GM23338 (cell line): ENCODE data around the gene SENP6. TPM values are rescaled to one million over a fixed set of nuclear protein-coding genes. Genes with fewer than 3 reads are reported as not detected.

Source experiments
- ATAC-seq: fragments of 200-7000 bp; cut with Tn5 transposase; 3 replicates; pipeline ENCODE4 v1.9.1; 2020
- DNase-seq: peaks from one replicate; pipeline ENCODE4 v3.0.0-alpha.2; 2015; ENCODE audit warnings: low spot score
- H2AFZ ChIP-seq: fragments of 200-600 bp; sonication (generic); 2 replicates; pipeline ENCODE4 v1.8.0; 2016; ENCODE audit warnings: antibody characterized with exemption, mild to moderate bottlenecking, moderate library complexity
- H3F3A ChIP-seq: fragments of 200-600 bp; sonication (generic); replicated peaks from 2 replicates; pipeline ENCODE4 v1.8.0; 2017; ENCODE audit warnings: antibody characterized with exemption, mixed run types, low read depth
- H3K27ac ChIP-seq: fragments of 200-600 bp; sonication (generic); 2 replicates; pipeline ENCODE4 v1.6.1; 2016; ENCODE audit warnings: low read depth
- H3K27me3 ChIP-seq: fragments of 200-600 bp; sonication (generic); 2 replicates; pipeline ENCODE4 v1.8.0; 2016; ENCODE audit warnings: mild to moderate bottlenecking, mixed run types, moderate library complexity; ENCODE audit not compliant: insufficient read depth
- H3K36me3 ChIP-seq: fragments of 200-600 bp; sonication (generic); 2 replicates; pipeline ENCODE4 v1.8.0; 2016; ENCODE audit warnings: mild to moderate bottlenecking; ENCODE audit not compliant: insufficient read depth
- H3K4me1 ChIP-seq: fragments of 200-600 bp; sonication (generic); 2 replicates; pipeline ENCODE4 v1.8.0; 2016; ENCODE audit warnings: mild to moderate bottlenecking, moderate library complexity; ENCODE audit not compliant: insufficient read depth
- H3K4me2 ChIP-seq: fragments of 200-600 bp; sonication (generic); 2 replicates; pipeline ENCODE4 v1.7.1; 2017; ENCODE audit warnings: mixed run types
- H3K4me3 ChIP-seq: fragments of 200-600 bp; sonication (generic); 2 replicates; pipeline ENCODE4 v1.6.1; 2016; ENCODE audit warnings: mixed run types
- H3K79me2 ChIP-seq: fragments of 200-600 bp; sonication (generic); replicated peaks from 2 replicates; pipeline ENCODE4 v1.8.0; 2017; ENCODE audit warnings: mild to moderate bottlenecking; ENCODE audit not compliant: insufficient read depth
- H3K9me2 ChIP-seq: fragments of 200-600 bp; sonication (generic); 2 replicates; pipeline ENCODE4 v1.8.0; 2017; ENCODE audit not compliant: insufficient read depth
- H4K20me1 ChIP-seq: fragments of 200-600 bp; sonication (generic); replicated peaks from 2 replicates; pipeline ENCODE4 v1.8.0; 2017; ENCODE audit warnings: mild to moderate bottlenecking; ENCODE audit not compliant: insufficient read depth
- H3K27ac Mint-ChIP-seq: 2 replicates; pipeline ENCODE4 v1.8.0; 2020; ENCODE audit warnings: inconsistent platforms, mild to moderate bottlenecking, moderate library complexity, mixed read lengths
- H3K27me3 Mint-ChIP-seq: 3 replicates; pipeline ENCODE4 v1.8.0; 2022; ENCODE audit warnings: low read depth, mild to moderate bottlenecking, moderate library complexity, mixed read lengths, inconsistent platforms; ENCODE audit not compliant: insufficient read depth, poor library complexity
- H3K36me3 Mint-ChIP-seq: 3 replicates; pipeline ENCODE4 v1.8.0; 2021; ENCODE audit warnings: low read depth, mild to moderate bottlenecking, inconsistent platforms, moderate library complexity, mixed read lengths
- H3K4me1 Mint-ChIP-seq: 3 replicates; pipeline ENCODE4 v1.8.0; 2020; ENCODE audit warnings: mild to moderate bottlenecking, inconsistent platforms, mixed read lengths
- H3K4me3 Mint-ChIP-seq: 3 replicates; pipeline ENCODE4 v1.8.0; 2021; ENCODE audit warnings: moderate library complexity, mild to moderate bottlenecking, inconsistent platforms, mixed read lengths
- H3K9me3 Mint-ChIP-seq: 3 replicates; pipeline ENCODE4 v1.8.0; 2020; ENCODE audit warnings: moderate library complexity, mild to moderate bottlenecking, inconsistent platforms, mixed read lengths
- ETS1 ChIP-seq: IDR thresholded peaks from 2 replicates; pipeline ENCODE4 v1.6.1; 2016; ENCODE audit warnings: antibody characterized with exemption
- EZH2 ChIP-seq: fragments of 200-600 bp; sonication (generic); IDR thresholded peaks from one replicate; pipeline ENCODE4 v1.8.0; 2017; ENCODE audit warnings: antibody characterized with exemption, mild to moderate bottlenecking, low read depth; ENCODE audit not compliant: unreplicated experiment
- EZH2phosphoT487 ChIP-seq: fragments of 200-600 bp; sonication (generic); IDR thresholded peaks from one replicate; pipeline ENCODE4 v1.8.1; 2018; ENCODE audit warnings: antibody characterized with exemption; ENCODE audit not compliant: unreplicated experiment
- POLR2AphosphoS5 ChIP-seq: IDR thresholded peaks from 2 replicates; pipeline ENCODE4 v1.6.1; 2016; ENCODE audit warnings: antibody characterized with exemption, low read depth
- STAT1 ChIP-seq: IDR thresholded peaks from one replicate; pipeline ENCODE4 v1.6.1; 2016; ENCODE audit warnings: antibody characterized with exemption; ENCODE audit not compliant: unreplicated experiment
- ZNF331 ChIP-seq: fragments of 250-450 bp; sonication (Bioruptor Pico); IDR thresholded peaks from 2 replicates; pipeline ENCODE4 v1.5.0; 2020; ENCODE audit warnings: low read depth, mild to moderate bottlenecking, moderate library complexity
- ZNF462 ChIP-seq: fragments of 250-450 bp; sonication (Bioruptor Pico); IDR thresholded peaks from 2 replicates; pipeline ENCODE4 v1.5.0; 2020; ENCODE audit warnings: mild to moderate bottlenecking, moderate library complexity
- polyA plus RNA-seq: library from polyadenylated mRNA; unstranded; fragments of >200 nt; fragmentation: Nextera tagmentation; extraction: Ambion mirVana; gene quantifications from 2 replicates; pipeline ENCODE4 v1.2.1, GENCODE V29; 2016
- total RNA-seq: library from RNA; depleted of rRNA; stranded (reverse); fragments of >200 nt; shearing (Covaris generic); gene quantifications from 2 replicates; pipeline ENCODE4 v1.2.3, GENCODE V29; 2014

Gene SENP6
- total and polyA plus RNA-seq, 2 experiments from 2014 or later = 66.6 to 114 TPM

- TF ChIP-seq ZNF462 (CRISPR knock-in tag) (no peak), EZH2phosphoT487 (no peak), ZNF331 (CRISPR knock-in tag) (no peak), POLR2AphosphoS5 (no peak), STAT1 (no peak)
Measured at GRCh38 chr6:75746221-75746620, 144.5 kb downstream of the SENP6 start (continued).

GRCh38 chr6:75747152-75747992 lies 145.7 kb downstream of the SENP6 start:
- no peaks in the 10 kb centered on the region for H3F3A ChIP-seq

More at GRCh38 chr6:75747152-75747992, 145.7 kb downstream of the SENP6 start:
- Histone ChIP-seq H3K4me2 (peak overlapping the region; percentile 76; the same call in 1 of the 2 replicates), H3K36me3 (no peaks in the 10 kb centered on the region), H3K79me2 (peaks cover 5% of the 10 kb centered on the region; the same call in 1 of the 2 replicates), H3K27ac (no peak overlapping the region), H3K4me1 (peaks cover 7% of the 10 kb centered on the region), H3K9me2 (0 out of 2 replicates have a peak, but pooled peaks cover under 1% of the 10 kb centered on the region), H4K20me1 (peaks cover 3% of the 10 kb centered on the region; the same call in 1 of the 2 replicates), H3K27me3 (peaks cover 20% of the 10 kb centered on the region), H2AFZ (no peak overlapping the region), H3K4me3 (no peak overlapping the region)
- ATAC-seq = no peak
- no peak for DNase-seq
- Mint-ChIP-seq H3K27ac (no peak overlapping the region), H3K27me3 (peaks cover 21% of the 10 kb centered on the region), H3K36me3 (no peaks in the 10 kb centered on the region), H3K4me3 (peak overlapping the region; percentile 47), H3K4me1 (peaks cover 10% of the 10 kb centered on the region), H3K9me3 (no peaks in the 10 kb centered on the region)
- TF ChIP-seq ETS1 (no peak), EZH2 (no peak)
